LNCaP clone FGC (cell line): ENCODE results near the gene NUP214.

Experiments
- DNase-seq: peaks from one replicate; pipeline ENCODE4 v3.0.0-alpha.2; 2011; ENCODE audit warnings: low read depth
- H3K4me3 ChIP-seq: 2 replicates; pipeline ENCODE4 v1.5.1; 2011; ENCODE audit warnings: mild to moderate bottlenecking, low read depth, low read length, control low read depth
- TF ChIP-seq, protein P1 (sequence below): IDR thresholded peaks from 2 replicates; pipeline ENCODE4 v1.5.1; 2012; ENCODE audit warnings: mild to moderate bottlenecking; ENCODE audit not compliant: control insufficient read depth, insufficient read depth; ENCODE audit errors: extremely low read depth

NUP214 gene

DNA sequence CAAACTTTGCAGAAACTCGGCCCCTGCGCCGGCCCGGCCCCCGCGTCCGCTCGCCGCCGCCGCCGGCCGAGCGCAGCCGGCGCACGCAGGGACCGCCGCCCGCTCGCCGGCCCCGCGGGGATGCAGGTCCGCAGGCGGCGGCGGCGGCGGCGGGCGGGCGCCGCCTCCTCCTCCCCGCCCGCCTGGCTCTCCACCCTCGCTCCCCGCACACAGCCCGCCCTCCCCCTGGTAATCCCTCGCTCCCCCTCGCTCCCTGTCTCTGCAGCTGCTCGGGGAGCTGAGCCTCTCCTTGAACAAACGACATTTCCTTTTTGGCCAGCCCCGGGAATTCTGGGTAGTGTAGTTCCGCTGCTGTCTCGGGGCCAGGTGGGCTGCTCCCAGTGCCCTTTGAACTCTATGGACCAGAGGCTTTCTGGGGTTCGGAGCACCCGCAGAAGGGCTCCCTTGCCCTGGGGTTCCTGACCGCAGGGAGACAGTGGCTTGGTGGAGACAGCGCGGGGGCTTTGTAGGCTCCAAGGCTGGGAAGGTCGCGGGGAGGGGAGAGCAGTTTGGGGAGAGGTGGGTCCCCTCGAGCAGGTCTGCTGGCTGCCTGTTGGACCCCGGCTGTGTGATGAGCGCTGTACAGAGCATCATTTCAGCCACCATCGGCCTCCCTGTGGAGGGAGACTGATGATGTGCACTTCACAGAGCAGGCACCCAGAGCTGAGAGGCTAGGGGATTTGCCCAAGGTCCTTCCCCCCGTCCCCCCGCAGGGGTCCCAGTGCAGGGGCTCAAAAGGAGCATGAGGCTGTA lies 152.7 kb downstream of the NUP214 start:
- TF ChIP-seq, protein P1, sequence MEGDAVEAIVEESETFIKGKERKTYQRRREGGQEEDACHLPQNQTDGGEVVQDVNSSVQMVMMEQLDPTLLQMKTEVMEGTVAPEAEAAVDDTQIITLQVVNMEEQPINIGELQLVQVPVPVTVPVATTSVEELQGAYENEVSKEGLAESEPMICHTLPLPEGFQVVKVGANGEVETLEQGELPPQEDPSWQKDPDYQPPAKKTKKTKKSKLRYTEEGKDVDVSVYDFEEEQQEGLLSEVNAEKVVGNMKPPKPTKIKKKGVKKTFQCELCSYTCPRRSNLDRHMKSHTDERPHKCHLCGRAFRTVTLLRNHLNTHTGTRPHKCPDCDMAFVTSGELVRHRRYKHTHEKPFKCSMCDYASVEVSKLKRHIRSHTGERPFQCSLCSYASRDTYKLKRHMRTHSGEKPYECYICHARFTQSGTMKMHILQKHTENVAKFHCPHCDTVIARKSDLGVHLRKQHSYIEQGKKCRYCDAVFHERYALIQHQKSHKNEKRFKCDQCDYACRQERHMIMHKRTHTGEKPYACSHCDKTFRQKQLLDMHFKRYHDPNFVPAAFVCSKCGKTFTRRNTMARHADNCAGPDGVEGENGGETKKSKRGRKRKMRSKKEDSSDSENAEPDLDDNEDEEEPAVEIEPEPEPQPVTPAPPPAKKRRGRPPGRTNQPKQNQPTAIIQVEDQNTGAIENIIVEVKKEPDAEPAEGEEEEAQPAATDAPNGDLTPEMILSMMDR: no peak
- peak overlapping the region; percentile 49 for H3K4me3 ChIP-seq
- peak; percentile 26 for DNase-seq

DNA sequence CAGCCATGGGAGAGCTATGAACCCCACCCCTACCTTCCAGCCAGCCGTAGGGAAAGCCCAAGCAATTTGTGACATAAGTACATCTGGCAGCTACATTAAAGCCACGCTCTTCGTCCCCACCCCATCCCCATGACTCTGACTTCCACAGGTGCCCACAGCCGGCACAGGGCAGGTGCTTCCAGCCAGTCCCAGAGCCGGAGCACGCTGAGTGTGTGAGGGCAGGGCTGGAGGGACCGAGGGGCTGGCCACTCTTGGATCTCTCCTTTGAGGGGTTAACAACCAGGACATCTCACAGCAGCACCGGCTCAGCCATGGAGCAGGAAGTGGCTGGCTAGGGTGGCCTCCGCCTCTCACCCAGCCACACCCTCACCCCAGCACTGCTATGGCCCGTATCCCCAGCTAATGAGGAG lies 153.3 kb downstream of the NUP214 start:
- TF ChIP-seq, protein P1: no peak
- DNase-seq: no peak
- H3K4me3 ChIP-seq: no peak overlapping the region

DNA sequence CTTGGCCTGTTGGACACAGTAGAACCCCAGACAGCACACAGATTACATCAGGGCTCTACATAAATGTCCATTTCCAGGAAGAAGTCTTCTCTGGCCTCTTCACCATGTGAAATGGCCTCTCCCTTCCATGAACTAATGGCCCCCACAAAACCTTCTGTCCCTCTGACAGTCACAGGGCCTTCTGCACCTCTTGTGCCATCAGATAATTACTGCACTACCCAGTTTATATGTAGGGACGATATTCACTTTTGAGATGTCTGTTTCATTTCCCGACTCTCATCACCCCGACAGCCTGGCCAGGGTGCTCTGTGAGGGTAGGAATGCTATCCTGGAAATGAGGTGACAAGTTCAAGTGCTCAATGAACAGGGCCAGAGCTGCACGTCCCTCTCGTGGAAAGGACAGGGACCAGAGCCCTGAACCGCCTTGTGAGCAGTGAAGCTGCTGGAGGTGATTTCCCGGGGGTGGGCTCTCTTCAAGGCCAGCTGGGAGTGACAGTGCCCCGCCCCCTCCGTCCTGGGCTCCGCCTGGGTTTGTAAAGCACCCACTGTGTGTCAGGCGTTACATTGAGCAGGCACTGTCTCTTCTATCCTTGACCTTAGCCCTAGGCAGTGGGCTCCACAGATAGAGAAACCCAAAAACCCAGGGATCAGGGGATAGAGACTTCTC lies 153.9 kb downstream of the NUP214 start:
- no peak overlapping the region for H3K4me3 ChIP-seq
- DNase-seq: no peak
- TF ChIP-seq, protein P1: no peak

DNA sequence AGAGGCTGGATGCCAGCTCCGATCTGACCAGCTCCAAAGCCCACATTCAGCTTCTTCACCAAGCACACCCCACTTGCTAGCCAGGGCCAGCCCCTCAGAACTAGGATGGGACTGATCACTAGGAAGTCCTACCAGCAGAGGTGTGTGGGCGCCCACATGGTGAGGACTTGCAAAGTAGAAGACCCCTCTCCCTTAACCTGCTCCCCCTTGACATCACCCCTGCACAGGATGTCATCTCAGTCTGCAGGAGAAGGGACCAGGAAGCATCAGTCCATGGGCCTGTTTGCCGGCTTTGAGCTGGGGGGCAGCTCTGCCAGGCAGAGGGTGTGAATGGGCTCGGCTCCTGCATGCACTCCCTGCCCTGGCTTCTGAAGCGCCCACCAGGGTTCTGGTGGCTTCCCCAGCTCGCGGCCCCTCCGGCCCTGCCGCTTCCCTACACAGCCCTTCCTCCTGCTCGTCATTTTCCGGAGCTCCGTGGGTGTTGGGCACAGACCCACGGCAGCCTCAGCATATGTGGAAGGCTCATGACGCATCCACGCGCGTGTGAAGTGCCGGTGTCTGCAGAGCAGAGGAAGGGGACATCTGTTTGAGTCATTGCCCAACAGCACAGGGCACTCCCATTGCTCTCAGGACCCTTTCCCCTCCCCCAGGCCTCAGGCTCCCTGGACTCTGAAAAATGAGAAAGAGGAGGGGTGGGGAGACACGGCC lies 154.6 kb downstream of the NUP214 start:
- no peak for DNase-seq
- TF ChIP-seq, protein P1: no peak

DNA sequence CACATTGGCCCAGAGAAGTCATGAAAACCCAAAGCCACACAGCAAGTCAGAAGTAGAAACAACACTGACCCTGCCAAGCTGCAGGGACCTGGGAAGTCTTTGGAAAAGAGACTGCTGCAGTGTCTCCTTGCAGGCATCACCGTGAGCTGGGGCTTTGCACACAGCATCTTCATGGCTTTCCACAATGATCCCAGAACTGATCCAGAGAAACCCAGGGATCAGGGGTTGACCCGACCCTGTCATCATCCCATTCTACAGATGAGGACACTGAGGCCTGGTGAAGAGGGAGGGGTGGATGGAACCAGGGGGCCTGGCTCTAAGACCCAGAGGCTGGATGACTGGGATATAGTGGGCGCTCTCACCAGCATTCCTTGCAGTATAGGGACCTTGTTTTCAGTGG lies 155.3 kb downstream of the NUP214 start:
- H3K4me3 ChIP-seq: no peak overlapping the region
- no peak for DNase-seq
- TF ChIP-seq, protein P1: no peak

More for the DNA sequence above, 154.6 kb downstream of the NUP214 start:
- no peak overlapping the region for H3K4me3 ChIP-seq

DNA sequence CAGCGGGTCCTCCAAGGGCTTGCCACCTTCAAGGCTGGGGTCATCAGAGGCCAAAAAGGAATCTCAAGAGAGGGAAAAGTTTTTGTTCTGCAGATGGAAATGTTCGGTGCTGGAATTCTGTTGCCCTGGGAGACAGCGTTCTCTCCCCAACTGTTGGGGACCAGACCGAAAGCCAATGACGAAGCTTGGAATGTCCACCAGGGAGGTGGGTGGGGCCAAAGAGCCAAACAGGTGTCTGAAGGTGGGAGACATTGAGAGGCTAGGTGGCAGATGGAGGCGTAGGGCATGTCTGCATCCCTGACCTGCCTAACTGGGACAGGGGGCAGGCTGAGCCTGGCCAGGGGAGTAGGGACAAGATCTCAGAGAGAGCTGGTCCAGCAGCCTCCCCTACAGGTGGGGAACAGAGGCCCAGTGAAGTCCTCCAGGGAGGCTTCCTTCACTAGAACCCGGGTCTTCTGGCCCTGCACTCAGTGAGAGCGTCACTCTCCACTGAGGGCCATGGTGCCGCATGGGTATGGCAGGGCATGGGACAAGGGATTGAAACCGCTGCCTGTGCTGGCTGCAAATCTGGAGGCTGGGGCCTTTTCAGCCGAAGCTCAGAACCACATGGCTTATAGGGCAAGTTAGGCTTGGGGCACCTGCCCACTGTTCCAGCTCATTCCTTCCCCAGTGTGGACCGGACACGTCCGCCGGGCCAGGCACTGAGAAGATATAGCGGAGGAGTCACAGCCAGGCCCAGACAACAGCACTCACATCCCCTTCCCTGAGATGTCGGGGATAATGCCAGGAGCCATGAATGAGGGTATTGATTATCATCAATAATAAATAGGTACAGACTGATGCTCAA lies 156.0 kb downstream of the NUP214 start:
- H3K4me3 ChIP-seq: no peak overlapping the region
- no peak for DNase-seq
- TF ChIP-seq, protein P1: no peak
